ENCODE data around the gene GRAP2.

DNA sequence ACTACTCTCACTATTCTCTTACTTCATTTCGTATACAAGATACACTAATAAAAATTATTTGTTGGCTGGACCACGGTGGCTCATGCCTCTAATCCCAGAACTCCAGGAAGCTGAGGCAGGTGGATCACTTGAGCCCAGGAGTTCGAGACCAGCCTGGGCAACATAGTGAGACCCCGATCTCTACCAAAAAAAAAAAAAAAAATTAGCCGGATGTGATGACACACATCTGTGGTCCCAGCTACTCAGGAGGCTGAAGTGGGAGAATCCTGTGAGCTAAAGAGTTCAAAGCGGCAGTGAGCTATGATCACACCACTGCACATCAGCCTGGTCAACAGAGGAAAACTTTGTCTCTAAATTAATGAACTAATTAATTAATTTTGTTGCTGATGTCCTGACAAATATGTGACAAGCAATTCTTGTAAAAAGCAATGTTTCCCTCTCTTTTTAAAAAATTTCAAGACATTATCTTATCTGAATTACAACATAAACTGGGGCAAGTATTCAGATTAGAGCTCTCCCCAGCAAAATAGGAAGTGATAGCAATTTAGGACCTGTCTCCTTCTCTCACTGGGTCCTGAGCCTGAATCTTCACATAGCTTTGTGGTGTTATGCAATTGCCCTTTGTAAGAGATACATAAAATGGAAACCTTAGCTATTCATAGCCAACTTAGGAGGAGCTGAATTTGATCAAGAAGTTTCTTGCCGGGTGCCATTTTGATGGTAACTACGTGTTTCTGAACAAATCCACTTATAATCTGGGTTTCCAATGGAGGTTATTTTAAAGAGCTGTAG is 41.8 kb downstream of the GRAP2 start:
- TF ChIP-seq, protein P1, sequence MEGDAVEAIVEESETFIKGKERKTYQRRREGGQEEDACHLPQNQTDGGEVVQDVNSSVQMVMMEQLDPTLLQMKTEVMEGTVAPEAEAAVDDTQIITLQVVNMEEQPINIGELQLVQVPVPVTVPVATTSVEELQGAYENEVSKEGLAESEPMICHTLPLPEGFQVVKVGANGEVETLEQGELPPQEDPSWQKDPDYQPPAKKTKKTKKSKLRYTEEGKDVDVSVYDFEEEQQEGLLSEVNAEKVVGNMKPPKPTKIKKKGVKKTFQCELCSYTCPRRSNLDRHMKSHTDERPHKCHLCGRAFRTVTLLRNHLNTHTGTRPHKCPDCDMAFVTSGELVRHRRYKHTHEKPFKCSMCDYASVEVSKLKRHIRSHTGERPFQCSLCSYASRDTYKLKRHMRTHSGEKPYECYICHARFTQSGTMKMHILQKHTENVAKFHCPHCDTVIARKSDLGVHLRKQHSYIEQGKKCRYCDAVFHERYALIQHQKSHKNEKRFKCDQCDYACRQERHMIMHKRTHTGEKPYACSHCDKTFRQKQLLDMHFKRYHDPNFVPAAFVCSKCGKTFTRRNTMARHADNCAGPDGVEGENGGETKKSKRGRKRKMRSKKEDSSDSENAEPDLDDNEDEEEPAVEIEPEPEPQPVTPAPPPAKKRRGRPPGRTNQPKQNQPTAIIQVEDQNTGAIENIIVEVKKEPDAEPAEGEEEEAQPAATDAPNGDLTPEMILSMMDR (IDR thresholded peaks at IDR 0.05; ENCODE audit: control extremely low read depth in 1 of 3, insufficient read depth in 1 of 3, low read depth in 1 of 3, low read length in 3 of 3): no peak
- TF ChIP-seq RBBP5 (IDR thresholded peaks at IDR 0.05; ENCODE audit: borderline replicate concordance, low read depth, low read length): no peak
- no peak for TF ChIP-seq GABPA (IDR thresholded peaks at IDR 0.05; ENCODE audit: borderline replicate concordance, insufficient read depth, low read length)
- no peak for TF ChIP-seq EZH2 (IDR thresholded peaks at IDR 0.05; ENCODE audit: low read depth, low read length, severe bottlenecking)
- no peak for TF ChIP-seq CREB1 (IDR thresholded peaks at IDR 0.05)
- no peak for TF ChIP-seq EGR1 (IDR thresholded peaks at IDR 0.05; ENCODE audit: borderline replicate concordance, low read depth, low read length)
- no peak for TF ChIP-seq SIN3A (conservative IDR thresholded peaks at IDR 0.05 in 1 of 2, IDR thresholded peaks at IDR 0.05 in 1 of 2; ENCODE audit: low read depth in 1 of 2, low read length in 2 of 2)
- TF ChIP-seq POLR2A (IDR thresholded peaks at IDR 0.05; ENCODE audit: control extremely low read depth in 1 of 2, low read depth in 2 of 2, low read length in 2 of 2): no peak
- no peak for TF ChIP-seq POLR2AphosphoS5 (IDR thresholded peaks at IDR 0.05; ENCODE audit: low read depth, low read length)
- no peak for TF ChIP-seq CHD1 (IDR thresholded peaks at IDR 0.05; ENCODE audit: low read depth, low read length)
- no peak for TF ChIP-seq CEBPB (IDR thresholded peaks at IDR 0.05; ENCODE audit: low read depth, low read length)
- TF ChIP-seq TAF7 (optimal IDR thresholded peaks at IDR 0.05; ENCODE audit: borderline replicate concordance, low read depth, low read length): no peak
- no peak for TF ChIP-seq TBP (IDR thresholded peaks at IDR 0.05; ENCODE audit: low read depth, low read length)
- TF ChIP-seq, protein P2, sequence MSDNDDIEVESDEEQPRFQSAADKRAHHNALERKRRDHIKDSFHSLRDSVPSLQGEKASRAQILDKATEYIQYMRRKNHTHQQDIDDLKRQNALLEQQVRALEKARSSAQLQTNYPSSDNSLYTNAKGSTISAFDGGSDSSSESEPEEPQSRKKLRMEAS (IDR thresholded peaks at IDR 0.05): no peak

Measured in H1 (cell line).